Activated T-cell treated with anti-CD3 and anti-CD28 coated beads, Interleukin-2, amount 50 U/mL, for 1 hour (primary cell): Measurements from ENCODE around the gene ADGRG6.
"Not testable (repeated sequence)": the region's sequence is repeated elsewhere in the genome, so short reads cannot be mapped to it uniquely, and the experiment has no call there.

Experiments
- DNase-seq: peaks from one replicate; pipeline ENCODE4 v3.0.0-alpha.2; 2020

The ADGRG6 gene

DNA sequence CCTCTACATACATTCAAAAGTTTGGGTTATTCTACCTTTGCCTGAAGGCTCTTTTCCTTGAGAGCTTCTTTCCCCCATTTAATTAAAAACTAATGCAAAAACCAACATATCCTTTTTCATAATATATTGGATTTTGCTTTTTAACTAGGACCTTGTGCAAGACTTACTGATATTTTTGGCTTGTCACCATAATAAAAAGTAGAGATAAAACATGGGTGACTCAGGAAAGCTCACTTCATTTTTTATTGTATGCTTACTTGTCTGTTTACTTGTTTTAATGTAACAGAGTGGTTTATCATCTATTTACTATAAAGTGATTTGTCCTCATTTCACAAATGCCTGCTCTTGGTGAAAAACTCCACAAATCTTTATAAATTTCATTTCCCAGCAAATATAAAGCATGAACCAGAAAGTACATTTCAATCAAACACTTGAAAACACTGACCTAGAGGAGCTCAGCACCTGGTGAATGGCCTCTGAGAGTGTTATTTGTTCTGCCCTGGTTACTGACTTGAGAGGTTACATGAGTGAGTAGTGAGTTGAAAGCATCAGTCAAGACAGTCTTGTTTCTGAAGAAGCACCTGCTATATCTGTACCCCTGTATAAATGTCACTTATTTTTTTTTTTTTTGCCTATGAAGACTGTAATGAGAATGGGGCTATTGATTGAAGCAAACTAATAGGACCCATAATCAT lies 20.8 kb downstream of the ADGRG6 start:
- DNase-seq, result no peak

DNA sequence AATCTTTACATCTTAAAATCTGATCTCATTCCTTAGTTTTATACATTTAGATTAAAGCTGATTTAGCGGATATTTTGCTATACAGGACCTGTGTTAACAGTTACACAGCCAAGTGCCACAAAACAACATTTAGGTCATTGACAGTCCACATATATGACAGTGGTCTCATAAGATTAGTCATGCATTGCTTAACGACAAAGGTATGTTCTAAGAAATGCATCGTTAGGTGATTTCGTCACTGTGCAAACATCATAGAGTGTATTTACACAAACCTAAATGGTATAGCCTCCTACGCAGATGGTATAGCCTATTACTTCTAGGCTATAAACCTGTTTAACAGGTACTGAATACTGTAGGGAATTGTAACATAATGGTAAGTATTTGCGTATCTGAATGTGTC lies 21.6 kb downstream of the ADGRG6 start:
- no peak for DNase-seq

DNA sequence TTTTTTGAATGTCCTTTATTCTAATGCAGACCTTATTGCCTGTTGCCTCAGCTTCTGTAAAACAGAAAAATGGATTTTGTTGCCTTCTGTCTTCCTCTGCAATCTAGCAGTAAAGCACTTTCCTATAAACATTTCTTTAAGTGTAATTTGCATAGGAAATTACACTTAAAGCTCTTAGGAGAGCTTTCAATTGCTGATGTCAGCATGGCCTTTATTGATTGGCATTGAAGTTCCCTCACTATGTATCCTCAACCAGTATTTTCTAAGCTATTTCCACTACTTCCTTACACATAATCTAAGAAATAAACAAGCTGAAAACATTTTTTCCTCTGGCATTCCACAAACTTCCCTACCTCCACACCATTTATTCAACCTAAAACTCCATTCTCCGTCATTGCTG lies 22.3 kb downstream of the ADGRG6 start:
- DNase-seq, result no peak

DNA sequence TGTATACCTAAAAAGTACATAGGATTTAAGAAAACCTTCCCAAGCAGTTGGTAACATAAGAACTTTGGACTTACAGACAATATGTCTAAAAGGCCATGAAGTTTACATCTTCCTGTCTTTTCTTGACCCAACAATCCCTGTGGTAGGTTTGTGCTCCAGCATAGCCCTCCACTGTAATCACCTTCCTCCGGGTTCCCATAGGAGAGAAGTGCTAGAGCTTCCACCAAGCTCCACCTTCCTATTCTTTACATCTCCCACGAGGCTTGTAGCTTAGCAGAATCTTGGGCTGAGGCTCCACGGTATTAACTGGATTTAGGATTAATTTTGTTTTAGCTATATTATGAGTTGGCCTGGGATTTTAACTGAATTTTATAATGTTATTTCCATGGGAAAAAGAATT lies 23.3 kb downstream of the ADGRG6 start:
- DNase-seq, result no peak

DNA sequence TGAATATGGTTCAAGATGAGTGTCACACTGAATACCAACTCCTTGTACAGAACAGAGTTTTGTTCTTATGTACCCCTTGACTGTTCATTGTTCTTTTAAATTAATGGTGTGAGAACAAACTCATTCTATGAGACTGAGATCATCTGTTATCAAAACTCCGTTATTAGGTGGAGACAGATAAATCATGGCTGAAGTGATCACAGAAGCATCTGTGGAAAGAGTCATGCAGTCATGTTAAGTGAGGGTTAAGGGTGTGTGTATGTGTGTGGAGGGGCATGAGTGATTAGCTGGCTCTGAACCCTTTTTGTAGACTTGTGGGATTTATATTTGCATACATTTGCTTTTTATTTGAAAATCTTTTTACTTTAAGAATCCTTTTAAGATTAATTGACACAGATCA lies 24.7 kb downstream of the ADGRG6 start:
- no peak for DNase-seq

DNA sequence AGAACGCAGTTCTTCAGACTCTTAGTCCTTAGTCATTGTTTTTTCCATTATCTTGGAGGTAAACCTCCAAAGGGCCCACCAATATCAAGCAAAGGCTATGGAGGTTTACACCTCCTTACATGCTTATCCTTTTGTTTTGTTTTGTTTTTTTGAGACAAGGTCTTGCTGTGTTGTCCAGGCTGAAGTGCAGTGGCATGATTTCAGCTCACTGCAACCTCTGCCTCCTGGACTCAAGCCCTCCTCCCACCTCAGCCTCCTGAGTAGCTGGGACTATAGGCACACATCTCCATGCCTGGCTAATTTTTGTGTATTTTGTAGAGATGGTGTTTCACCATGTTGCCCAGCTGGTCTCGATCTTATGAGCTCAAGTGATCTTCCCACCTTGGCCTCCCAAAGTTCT lies 26.3 kb downstream of the ADGRG6 start:
- DNase-seq, result no peak

DNA sequence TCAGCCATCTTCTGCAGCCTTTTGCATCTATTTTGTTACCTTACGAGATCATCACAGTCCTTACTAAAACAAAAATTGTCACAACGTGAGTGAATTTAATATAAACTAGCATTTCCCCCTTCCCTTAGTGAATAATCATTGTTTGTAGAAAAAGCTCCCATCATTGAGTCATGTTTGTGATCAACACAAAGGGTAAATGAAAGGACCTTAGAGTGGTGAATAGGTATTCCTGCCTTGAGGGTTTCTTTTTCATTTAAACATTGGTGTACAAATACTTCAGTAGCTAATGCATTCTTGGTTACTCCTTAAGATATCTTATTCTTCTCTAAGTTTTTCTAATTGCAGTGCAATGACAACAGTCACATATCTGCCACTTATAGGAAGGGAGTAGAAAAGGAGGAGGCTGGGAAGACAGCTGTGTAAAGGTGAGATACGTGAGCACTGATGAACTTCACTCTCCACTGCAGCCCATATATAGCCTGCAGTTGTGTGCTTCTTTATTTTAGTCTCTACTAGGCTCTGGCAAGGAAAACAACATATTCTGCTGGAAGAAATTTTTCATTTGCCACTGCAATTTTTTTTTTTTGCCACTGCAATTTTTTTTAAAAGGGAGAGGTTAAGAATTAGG lies 27.8 kb downstream of the ADGRG6 start:
- no peak for DNase-seq

DNA sequence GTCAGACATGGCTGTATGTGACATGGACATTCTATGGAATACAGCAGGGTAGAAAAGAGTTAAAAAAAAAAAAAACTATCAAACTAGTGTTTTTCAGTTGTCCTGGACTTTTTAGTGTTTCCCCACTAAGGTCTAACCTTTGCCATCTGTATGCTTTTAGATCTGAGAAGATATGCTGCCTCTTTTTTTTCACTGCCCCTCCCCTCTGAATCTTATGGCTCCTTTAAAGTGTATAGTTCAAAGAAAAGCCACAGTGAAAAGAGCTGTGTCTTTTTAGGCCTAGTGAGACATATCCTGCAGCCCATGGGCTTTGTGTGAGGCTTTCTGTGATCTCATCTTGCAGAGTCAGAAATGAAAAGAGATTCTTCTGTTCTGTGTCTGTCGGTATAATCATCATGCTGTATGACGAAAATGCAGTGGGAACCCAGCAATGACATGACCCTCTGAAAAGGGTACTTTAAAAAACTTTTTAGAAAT lies 29.3 kb downstream of the ADGRG6 start:
- DNase-seq, result no peak

DNA sequence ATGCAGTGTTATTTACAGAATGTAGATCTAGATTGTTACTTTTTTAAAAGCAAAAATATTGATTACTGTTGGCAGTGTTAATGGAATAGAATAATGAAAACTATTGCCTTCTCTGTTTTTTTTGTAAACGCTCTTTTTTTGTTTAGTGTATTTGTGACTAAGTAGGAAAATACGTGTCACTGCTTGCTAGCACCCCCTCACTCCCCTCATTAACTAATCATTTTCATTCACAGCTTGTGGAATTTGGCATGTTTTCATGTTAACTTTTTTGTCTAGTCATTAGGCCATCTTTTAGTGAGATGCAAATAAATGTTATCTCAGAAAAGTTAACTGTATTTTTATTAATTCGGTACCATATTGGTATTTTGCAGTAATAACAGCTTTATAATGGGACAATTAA lies 29.8 kb downstream of the ADGRG6 start:
- DNase-seq, result no peak

DNA sequence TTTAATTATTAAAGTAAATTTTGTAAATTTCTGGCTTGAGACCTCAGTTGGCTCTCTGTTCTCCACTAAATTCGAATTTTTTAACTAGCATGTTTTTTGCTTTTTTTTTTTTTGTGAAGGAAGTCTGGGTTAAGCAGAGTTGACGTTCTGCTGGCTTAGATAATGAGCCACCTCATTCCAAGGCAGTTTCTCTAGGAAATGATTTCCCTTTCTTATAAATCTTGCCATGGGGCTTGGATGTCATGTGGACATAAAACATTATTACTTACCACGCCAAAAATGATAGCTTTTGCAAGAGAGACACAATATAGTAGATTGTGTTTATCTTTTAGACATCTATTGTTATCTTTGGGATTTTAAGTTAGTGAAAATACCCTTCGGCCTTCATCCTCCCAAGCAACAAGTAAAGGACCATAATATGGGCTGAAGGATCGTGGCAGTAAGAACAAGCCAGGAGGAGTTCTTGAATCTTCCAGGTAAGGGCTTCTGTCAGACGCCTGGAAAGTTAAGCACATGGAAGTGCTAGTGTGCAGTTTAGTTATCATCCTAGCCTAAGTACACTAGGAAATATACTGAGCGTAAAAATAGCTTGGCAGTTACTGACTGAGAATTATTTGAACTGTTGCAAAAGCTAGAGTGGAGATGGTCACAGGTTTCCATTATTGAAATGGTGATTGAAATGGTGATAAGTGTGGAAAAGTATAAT lies 30.7 kb downstream of the ADGRG6 start:
- no peak for DNase-seq

DNA sequence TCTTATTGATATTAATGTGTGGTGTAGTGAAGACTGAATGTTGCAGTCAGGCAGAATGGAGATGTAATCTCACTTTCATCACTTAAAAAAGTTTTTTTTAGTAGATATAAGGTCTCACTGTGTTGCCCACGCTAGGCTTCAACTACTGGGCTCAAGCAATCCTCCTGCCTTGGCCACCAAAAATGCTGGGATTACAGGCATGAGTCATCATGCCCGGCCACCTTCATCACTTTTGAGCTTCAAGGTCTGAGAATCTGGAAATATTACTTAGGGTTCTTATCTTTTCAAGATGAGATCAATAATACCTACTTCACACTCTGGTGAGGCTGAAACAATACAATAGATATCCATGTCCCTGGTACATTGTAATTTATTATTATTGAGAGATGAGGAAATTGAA lies 31.6 kb downstream of the ADGRG6 start:
- DNase-seq, result no peak

DNA sequence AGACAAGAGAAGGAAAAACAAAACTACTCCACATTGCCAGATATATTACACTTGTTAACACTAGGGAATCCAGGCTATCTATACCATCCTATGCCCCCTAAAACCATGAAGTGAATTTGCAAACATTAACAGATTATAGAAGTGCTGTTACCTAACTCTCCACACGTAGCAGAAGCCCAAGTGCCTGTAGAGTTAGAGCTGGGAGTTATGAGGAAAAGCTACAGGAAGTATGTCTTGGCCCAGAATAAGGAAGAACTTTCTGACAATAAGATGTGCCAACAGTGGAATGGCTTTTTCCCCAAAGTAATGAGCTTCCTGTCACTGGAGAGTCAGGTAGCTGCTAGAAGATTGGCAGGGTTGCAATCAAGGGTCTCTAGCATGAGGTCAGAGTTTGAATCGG lies 32.5 kb downstream of the ADGRG6 start:
- no peak for DNase-seq

DNA sequence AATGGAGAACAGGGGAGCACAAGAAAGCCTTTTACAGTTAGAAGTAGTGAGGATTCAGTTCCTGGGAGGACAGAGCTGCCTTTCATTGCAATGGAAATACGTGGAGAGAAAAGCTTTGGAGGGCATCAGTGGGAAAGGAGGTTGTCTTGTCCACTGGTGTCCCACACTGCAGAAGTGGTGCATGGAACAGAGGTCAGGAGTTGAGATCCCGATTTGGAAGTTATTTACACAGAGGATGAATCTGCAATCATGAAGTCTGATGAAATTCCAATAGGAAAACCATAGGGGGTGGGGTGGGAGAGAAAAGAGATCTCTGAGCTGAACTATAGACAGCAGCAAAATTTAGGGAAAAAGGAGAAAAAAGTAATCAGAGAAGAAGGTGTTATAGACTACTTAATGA lies 33.6 kb downstream of the ADGRG6 start:
- no peak for DNase-seq

DNA sequence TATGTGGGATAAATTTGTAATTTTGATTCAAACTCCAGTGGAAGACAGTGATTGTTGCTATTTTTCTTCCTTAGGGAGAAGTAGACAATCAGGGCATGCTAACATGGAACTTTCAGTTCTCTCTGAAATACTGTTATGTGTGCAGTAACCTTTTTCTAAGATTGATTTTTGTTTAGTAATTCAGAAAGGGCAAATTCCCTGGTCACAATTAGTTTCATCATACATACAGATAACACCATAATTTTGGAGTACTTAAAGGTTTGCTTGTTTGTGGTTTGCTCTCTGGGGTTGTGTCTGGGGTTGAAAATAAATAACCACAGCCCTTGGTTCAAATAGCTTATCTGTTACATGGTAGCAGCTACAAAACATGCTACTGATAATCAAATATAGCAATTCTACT lies 34.4 kb downstream of the ADGRG6 start:
- no peak for DNase-seq

DNA sequence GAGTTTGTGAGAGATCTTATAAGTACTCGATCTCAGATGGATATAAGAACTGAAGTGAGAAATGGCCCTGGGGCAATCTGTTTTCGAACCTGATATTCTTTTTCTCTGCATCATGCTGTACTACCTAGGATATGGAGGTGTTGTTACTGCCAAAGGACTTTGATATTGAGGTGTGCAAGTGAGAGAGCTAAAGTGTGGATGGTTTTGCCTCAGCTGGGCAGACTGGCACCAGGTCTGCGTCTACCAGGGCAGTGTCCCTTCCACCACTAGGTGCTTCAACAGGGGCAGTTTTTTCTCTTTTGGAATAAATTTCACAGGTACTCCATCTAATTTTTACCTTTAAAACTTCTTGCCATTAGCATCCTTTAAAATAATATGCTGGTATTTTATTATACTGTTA lies 35.0 kb downstream of the ADGRG6 start:
- DNase-seq, result no peak

DNA sequence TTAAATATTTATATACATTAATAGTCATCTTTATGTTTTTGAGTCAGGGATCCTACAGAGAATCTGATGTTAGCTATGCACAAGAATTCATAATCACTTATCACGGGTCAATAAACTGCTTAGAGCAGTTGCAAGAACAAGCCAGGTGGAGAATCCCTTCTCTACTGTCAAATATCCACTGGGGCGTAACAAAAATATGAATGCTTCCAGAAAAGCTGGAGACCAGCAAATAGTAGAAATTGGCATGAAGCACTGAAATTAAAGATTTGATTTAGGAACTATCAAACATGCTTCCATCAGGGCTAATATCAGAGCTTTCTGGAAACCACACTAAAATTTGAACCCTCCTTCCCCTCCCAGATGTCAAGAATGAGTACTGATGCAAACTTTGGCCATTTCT lies 37.3 kb downstream of the ADGRG6 start:
- DNase-seq, result no peak

DNA sequence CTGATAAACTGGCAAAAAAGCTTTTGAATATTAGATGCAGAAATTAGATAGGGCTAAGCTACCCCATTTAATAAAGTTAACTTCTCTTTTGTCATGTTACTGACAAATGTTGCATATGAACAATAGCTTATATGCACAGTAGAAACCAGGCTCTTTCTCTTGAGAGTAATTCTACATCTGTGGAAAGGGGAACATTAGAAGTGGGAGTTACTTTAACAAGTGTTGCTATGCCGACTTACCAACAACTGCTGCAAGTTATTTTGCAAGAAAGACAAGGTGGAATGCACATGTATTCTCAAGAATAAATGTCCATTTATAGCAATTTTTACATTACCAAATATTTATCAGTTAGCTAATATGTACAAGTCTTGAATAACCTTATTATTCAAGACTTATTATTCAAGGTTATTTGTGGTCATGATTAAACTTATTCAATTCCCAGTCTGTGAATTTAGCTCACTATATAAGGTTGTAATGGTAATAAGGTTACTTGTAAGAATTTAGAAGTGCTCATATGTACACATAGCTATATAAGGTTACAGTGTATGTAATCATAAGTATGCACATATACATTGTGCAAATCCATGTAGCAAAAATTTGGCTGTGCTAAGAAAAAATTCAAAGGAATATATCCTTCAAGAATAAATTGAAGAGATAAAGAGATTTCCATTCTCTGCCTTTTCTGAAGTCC lies 38.3 kb downstream of the ADGRG6 start:
- DNase-seq, result no peak

DNA sequence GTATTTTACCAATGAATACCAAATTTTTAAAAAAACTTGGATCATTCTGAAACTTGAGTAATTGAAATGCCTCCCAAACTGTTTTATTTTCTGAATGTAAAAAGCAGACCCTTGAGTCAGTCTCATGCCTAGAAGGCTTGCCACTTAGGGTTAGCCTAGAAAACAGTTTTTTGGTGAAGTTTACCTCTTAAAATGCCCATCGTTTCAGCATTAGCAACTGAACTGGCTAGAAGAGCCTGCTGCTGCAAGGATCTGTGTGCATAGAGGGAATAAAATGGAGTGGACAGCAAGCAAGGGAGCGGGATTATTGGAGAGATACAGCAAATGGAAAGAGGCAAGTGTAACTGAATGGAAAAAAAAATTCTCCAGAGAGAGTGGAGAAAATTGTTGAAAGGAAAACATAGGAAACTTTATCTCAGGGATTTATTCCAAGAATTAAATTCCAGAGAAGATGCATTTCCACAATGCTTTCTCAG lies 40.1 kb downstream of the ADGRG6 start:
- DNase-seq, result no peak

DNA sequence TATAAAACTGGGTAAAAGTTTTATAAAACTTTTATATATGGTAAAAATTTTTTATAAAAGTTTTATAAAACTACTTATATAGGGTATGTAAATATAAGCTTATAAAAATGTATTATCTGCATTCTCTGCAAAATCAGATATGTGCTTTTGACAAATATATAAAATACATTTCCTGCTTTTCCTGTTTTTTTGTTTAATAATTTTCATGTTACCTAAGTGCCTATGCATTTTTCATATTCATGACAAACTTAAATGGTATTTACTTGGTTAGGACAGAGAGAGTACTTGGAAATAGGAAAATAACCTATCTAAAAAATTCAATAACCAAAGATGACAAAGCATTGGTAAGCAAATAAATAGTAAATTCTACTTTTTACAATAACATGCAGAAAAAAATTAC lies 41.2 kb downstream of the ADGRG6 start:
- DNase-seq, result no peak

DNA sequence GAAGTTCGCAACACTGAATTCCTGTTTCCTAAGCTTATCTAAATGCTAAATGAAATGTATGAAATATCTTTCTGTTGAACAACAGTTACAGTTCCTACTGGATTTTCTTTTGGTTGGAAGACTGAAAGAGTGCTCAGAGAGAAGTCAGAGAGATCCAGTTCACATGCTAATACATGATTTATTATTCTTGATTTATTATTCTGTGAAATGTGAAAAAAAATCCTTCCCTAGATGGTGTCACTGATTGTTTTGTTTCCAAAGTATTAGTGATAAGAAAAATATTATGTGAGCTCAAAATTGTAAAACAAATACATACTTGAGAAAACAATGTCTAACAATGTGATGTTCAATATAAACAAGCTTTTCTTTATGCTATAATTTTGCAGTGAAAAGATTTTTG lies 42.1 kb downstream of the ADGRG6 start:
- no peak for DNase-seq

DNA sequence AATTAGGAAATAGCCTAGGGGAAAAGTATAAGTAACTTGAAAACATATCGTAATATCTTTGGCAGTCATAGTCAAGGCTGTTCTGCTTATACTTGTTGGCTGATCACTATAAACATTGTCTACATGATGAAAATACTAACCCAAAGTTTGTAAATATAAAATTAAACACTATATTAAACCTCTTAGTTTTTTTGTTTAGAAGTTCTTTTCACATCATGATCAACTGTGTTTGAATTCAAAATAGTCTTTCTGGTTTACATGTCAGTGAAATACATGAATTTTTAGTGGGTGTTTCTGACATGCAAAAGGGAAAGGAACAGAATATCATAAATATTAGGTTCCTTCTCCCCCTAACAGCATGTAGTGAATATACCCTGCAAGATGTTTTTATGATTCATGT lies 43.5 kb downstream of the ADGRG6 start:
- no peak for DNase-seq

DNA sequence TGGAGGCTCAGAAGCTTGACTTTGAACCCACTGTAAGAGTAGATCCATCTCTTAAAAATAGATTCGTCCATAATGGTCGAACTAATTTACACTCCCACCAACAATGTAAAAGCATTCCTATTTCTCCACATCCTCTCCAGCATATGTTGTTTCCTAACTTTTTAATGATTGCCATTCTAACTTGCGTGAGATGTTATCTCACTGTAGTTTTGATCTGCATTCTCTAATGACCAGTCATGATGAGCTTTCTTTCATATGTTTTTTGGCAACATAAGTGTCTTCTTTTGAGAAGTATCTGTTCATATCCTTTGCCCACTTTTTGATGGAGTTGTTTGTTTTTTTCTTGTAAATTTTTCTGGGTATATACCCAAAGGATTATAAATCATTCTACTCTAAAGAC lies 44.4 kb downstream of the ADGRG6 start:
- DNase-seq, result not testable (repeated sequence)

DNA sequence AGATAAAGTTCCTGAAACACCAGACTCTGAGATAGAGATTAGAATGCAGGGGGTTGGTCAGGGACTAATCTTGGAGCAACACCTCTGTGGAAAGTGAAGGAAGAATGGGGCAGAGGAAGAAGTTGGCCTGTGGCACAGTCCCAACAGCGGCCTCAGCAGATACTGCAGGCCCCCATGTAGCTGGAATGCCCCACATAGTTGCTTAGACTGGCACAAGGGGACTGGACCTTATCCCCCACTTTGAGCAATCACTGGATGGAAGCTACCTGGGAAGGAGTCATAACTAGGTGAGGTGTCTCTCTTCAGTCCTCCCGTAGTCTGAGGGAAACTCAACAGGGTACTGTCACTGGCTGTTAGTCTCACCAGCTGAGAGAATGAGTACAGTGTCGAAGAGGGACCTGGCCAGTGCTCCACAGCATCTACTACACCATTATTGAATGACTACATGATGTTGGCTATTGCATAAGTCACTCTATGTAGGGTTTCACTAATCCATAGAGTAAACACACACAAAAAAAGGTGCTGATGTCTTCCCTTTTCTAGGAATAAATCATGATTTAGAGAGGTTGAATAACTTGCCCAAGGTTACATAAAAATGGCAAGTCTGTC lies 47.5 kb downstream of the ADGRG6 start:
- no peak for DNase-seq
